Stimulated activated CD8-positive, alpha-beta memory T cell treated with anti-CD3 and anti-CD28 coated beads, Interleukin-15, amount 100 ng/mL, for 1 hour (primary cell): ENCODE data around the gene DHX29.

Experiments
- DNase-seq: peaks from one replicate; pipeline ENCODE4 v3.0.0-alpha.2; 2020; ENCODE audit warnings: low read depth

Gene DHX29

GRCh38 chr5:55313870-55314617 is 6.5 kb upstream of the DHX29 start:
- no peak for DNase-seq

- no peak for DNase-seq
Observed at GRCh38 chr5:55308254-55308836, 851 bp upstream of the DHX29 start.

GRCh38 chr5:55306641-55307382 is 682 bp downstream of the DHX29 start:
- DNase-seq, result no peak

GRCh38 chr5:55305345-55305744 is 2.1 kb downstream of the DHX29 start:
- DNase-seq, result no peak

GRCh38 chr5:55304584-55304983 is 2.9 kb downstream of the DHX29 start:
- no peak for DNase-seq

GRCh38 chr5:55303238-55303690 is 4.2 kb downstream of the DHX29 start:
- DNase-seq, result no peak

GRCh38 chr5:55300890-55301289 is 6.6 kb downstream of the DHX29 start:
- no peak for DNase-seq

GRCh38 chr5:55294935-55295334 is 12.6 kb downstream of the DHX29 start:
- no peak for DNase-seq

GRCh38 chr5:55290991-55291390 is 16.5 kb downstream of the DHX29 start:
- no peak for DNase-seq

- DNase-seq, result no peak
Observed at GRCh38 chr5:55289808-55290207, 17.7 kb downstream of the DHX29 start.

GRCh38 chr5:55286411-55286933 is 21.0 kb downstream of the DHX29 start:
- DNase-seq, result no peak

- no peak for DNase-seq
Observed at GRCh38 chr5:55278778-55279177, 28.7 kb downstream of the DHX29 start.

- no peak for DNase-seq
Observed at GRCh38 chr5:55276771-55277170, 30.7 kb downstream of the DHX29 start.

GRCh38 chr5:55258339-55258738 is 49.2 kb downstream of the DHX29 start:
- no peak for DNase-seq

GRCh38 chr5:55254802-55255201 is 52.7 kb downstream of the DHX29 start:
- no peak for DNase-seq

- DNase-seq, result no peak
Observed at GRCh38 chr5:55250064-55250463, 57.4 kb downstream of the DHX29 start.

GRCh38 chr5:55241746-55242145 is 65.7 kb downstream of the DHX29 start:
- DNase-seq, result no peak

GRCh38 chr5:55236800-55237199 is 70.7 kb downstream of the DHX29 start:
- no peak for DNase-seq

GRCh38 chr5:55234121-55234700 is 73.3 kb downstream of the DHX29 start:
- DNase-seq, result no peak

GRCh38 chr5:55232985-55233928 is 74.2 kb downstream of the DHX29 start, which contains the start of gene CCNO:
TSS of gene CCNO (minus strand) at chr5:55233608. CDS start at chr5:55233523, 85 bp downstream.
- no peak for DNase-seq
